HCT116 (cell line): ENCODE results near the gene MKRN1.

Source experiments
- POLR2A ChIP-seq: IDR thresholded peaks from 2 replicates; pipeline ENCODE4 v1.7.0; 2011; ENCODE audit warnings: borderline replicate concordance; ENCODE audit not compliant: insufficient read depth, insufficient read length; ENCODE audit errors: extremely low read depth
- YY1 ChIP-seq: IDR thresholded peaks from 2 replicates; pipeline ENCODE4 v1.6.1; 2011; ENCODE audit warnings: low read length, low read depth, moderate library complexity, mild to moderate bottlenecking; ENCODE audit not compliant: insufficient replicate concordance; ENCODE audit errors: extremely low read depth

GRCh38 chr7:140458201-140458600 is 21.1 kb downstream of the MKRN1 start:
- TF ChIP-seq YY1 (no peak), POLR2A (no peak)
